NCI-H69 (cell line): Measurements from ENCODE around the gene PASK.
"Not testable (repeated sequence)": the region's sequence is repeated elsewhere in the genome, so short reads cannot be mapped to it uniquely, and the experiment has no call there.

Source experiments
- DNase-seq: peaks from one replicate; lab custom pipeline; 2025; lab: John Stamatoyannopoulos, UW

PASK gene

DNA sequence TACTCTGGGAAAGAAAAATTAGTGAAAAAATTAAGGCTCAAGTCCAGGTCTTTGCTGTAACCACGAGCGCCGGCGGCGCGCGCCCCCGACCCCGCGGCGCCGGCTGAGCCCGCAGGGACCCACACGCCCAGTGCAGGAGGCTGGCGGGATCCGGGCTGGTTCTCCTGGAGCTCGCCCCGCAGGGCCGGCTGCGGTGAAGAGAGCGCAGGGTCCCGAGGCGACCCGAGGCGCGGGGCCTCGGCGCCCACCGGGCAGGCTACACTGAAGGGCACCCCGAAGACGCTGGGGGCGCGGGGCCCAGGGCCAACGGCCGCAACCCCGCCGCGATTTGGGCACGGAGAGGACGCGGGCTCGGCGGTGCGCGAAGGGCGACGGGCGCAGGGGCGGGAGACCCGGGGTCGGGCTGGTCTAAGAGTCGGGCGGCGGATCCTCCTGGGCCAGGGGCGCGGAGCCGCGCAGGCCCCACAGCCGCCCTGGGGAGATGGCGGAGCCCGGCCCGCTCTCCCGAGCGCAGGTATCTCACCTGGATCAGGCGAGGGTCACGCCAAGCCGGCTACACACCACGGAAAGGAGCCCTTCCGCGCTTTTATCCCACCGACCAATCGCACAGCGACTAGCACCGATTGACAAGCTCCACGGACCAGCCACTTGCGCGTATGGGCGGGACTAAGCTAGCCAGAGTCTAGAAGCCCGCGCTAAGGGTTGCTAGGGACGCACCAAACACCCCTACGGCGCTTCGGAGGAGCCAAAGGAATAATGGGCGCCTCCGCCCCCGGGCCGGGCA lies at the start of gene PASK:
PASK (minus strand) TSS at position 582 of the 784 bp plus-strand sequence. CDS start 6,440 bp downstream, outside the sequence.
- DNase-seq = peak; percentile 97

DNA sequence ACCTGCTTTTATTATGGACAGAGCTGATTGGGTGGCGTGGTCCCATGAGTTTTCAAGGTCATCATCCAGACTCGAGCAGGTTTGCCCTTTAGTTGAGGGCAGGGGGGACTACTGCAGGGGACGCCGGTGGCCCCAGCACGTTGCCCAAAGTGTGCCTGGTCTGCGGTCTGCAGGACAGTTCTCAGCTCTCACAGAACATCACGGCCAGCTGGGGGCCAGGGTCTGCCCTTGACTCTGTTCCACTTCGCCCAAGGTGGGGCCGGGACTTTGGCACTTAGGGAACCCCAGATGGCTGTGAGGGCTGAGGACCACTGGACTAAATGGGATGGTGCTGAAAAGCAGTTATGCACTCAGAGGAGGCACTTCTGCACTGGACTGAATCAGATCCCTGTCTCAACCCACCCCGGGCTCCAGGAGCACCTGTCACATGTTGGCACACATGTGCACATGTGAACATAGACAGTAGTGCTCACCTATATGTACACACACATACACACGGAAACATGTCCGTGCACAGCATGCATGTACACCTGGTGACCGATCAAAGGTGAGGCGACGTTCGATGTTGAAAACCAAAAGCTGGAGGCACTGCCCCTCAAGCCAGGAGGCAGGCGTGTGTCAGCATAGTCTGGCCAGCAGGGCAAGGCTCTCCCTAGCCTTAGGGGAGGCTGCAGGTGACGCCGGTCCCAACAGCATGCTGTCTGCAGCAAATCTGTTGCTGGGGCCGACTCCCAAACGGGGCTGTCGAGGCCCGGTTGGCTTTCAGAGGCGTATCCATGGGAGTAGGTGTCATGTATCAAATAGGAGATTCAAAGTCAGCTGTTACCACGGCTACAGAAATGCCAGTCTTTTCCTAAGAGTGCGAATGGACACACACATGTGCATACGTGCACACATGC lies 49.4 kb upstream of the PASK start:
- no peak for DNase-seq

DNA sequence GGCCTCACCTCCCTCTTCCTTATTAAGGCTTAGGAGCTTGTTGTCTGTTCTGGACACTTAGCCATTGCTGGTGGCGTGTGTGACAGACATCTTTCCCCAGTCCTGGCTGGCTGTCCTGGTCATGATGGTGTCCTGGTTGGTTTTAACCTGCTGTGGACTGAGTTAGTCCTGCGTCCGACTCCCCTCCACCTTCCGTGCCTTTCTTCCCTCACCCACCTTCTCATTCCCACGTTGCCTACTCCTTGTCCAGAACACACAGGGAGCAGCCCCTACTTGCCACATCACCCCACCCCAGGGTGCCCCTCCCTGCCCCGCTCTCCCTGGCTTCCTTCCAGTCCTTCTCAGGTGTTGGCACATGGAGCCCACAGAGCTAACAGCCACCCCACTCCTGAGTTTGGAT lies 48.7 kb upstream of the PASK start:
- DNase-seq = no peak

- DNase-seq = not testable (repeated sequence)
Measured at GRCh38 chr2:241197246-241197645, 48.0 kb upstream of the PASK start.

GRCh38 chr2:241195506-241196130 lies 46.3 kb upstream of the PASK start:
- DNase-seq = no peak

GRCh38 chr2:241194811-241195210 lies 45.5 kb upstream of the PASK start:
- no peak for DNase-seq

GRCh38 chr2:241193271-241193670 lies 44.0 kb upstream of the PASK start:
- no peak for DNase-seq

- DNase-seq = peak; percentile 59
Measured at GRCh38 chr2:241191081-241191480, 41.8 kb upstream of the PASK start.

- DNase-seq = no peak
Measured at GRCh38 chr2:241190291-241190981, 41.2 kb upstream of the PASK start.

DNA sequence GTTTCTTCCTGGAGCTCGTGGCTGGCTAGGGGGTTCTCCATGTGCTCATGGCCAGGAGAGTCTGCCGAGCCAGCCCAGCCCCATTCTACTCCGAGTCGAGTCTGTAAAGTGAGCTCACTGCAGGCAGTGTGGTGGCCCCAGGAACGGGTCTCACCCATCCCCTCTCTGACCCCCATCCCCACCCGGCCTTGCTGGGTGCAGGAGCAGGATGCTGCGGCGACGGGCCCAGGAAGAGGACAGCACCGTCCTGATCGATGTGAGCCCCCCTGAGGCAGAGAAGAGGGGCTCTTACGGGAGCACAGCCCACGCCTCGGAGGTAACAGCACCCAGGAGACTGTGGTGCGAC lies 40.6 kb upstream of the PASK start:
- DNase-seq = no peak

DNA sequence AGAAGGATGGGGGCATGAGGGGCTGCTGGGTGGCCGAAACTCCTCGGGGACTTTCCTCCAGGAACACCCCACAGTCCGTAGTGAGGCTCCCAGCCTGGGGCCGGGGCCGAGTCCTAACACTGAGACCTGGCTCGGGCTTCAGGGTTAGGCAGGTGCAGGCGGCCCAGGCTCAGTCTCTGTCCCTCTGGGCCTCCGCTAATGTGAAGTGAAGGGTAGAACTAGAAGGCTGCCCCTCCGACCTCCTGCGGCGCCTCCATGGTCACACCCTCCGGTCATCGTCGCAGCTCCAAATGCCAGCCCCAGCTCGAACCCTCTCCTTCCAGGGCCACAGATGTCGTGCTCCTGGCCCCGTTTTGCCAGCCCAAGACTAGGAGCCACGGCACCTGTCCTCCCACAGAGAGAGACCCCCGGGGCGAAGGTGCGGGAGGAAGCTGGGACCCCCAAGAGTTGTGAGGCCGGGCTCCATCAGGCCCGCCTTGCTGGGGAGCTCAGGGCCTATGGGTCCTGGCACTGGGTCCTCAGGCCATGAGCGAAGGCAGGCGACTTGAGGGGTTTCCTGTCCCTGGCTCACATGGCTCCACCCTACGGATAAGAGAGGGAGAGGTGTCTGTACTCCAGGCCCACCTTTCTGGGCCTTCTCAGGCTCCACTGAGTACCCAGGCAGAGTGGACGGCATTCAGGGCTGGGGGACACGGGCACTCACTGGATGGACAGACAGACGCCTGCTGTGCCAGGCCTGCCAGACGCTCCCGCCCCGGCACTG lies 40.0 kb upstream of the PASK start:
- no peak for DNase-seq

DNA sequence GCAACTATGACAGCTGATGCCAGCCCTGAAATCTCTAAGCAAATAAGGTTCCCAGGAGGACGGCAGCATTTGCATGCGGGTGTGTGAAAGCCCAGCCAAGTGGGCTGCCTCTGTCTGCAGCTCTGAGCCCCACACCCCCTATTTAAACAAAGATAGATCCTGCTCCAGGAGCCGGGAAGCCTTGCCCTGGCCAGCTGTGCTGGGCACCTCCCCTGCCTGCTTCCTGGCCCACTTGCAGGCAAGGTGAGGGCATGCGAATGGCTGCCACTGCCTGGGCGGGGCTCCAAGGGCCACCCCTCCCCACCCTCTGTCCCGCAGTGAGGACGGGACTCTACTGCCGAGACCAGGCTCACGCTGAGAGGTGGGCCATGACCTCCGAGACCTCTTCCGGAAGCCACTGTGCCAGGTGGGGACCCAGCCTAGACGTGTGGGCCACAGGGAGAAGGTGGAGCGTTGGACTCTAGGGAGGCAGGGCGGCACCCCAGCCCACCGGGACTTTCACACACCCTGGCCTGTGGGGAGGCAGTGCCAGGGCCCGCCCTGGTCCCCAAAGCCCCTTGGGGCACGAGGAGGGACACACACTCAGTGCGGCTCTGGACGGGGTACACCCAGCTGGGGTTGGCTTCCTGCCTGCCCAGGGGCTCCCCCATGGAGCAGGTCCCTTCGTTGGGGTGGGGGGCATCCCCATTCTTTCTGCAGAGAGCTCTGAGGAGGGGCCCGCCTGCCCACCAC lies 39.3 kb upstream of the PASK start, which contains the start of gene ANO7:
ANO7 (plus strand) TSS at position 317 of the 732 bp plus-strand sequence. CDS start 1,387 bp downstream, outside the sequence.
- peak; percentile 62 for DNase-seq

DNA sequence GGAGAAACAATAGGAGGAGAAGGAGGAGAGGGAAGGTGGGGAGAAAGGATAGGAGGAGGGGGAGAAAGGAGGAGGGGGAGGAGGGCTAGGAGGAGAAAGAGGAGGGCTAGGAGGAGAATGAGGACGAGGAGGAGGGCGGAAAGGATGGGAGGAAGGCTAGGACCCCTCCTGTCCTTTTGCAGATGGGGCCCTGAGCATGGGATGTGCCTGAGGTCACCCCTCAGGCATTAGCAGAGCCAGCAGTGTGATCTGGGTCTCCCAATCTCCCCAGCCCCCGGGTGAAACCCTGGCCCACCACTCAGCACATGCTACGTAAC lies 38.6 kb upstream of the PASK start:
- DNase-seq = no peak

GRCh38 chr2:241187101-241187917 lies 38.0 kb upstream of the PASK start:
- DNase-seq = peak; percentile 24

DNA sequence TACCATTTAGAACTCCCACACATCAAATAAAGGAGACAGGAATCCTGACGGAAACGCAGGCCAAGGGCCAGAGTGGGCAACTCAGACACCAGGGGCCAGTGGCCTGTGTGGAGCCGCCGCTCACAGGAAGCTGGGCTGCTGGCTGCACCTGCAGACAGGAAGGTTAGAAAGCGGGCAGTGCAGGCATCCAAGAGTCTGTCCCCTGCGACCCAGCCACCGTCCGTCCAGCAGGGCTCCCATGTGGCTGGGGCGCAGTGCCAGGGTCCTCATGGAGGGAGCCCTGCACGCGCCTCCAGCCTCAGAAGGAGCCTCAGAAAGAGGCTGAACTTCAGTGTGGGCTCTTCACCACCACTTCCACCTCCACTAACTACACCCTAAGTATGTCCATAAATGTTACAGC lies 36.7 kb upstream of the PASK start:
- no peak for DNase-seq

DNA sequence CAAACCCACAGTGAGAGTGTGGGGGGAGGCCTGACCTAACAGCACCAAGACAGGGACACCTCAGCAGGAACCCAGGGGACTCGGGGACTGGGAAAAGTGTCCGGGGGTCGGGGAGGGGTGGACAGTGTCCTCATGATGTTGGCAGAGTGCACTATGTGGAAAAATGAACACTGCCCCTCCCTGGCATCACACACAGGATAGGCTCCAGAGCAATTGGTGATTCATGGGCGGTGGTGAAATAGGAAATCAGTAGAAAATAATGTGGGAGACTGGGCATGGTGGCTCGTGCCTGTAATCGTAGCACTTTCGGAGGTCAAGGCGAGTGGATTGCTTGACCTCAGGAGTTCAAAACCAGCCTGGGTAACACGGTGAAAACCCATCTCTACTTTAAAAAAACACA lies 35.6 kb upstream of the PASK start:
- no peak for DNase-seq

- no peak for DNase-seq
Measured at GRCh38 chr2:241183221-241183620, 33.9 kb upstream of the PASK start.

- no peak for DNase-seq
Measured at GRCh38 chr2:241182531-241183133, 33.4 kb upstream of the PASK start.

DNA sequence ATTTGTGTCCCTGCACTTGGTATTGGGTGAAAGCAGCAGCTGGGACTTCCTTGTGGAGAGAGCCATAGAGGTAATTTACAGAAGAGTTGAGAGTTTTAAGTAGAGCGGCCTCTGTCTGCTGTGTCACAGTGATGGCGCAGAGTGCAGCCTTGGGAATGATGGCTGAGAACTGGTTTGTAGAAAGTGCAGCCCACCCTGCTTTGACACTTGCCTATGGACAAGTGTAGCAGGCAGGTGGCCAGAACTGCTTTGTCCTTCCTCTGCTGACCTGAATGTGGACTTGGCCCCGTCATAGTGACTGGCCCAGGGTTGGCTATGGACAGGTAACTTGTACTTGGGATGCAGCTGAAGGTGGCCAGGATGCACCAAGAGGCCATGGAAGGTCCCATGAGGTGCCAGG lies 32.9 kb upstream of the PASK start:
- no peak for DNase-seq
